ENCODE measurements around the gene SNRPA.
"Not testable (repeated sequence)": the region's sequence is repeated elsewhere in the genome, so short reads cannot be mapped to it uniquely, and the experiment has no call there.

DNA sequence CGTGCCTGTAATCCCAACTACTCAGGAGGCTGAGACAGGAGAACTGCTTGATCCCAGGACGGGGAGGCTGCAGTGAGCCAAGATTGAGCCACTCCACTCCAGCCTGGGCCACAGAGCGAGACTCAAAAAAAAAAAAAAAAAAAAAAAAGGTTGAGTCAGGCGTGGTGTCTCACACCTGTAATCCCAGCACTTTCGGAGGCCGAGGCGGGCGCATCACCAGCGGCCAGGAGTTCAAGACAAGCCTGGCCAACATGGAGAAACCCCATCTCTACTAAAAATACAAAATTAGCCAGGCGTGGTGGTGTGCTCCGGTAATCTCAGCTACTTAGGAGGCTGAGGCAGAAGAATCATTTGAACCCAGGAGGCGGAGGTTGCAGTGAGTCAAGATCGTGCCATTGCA is 15.4 kb downstream of the SNRPA start:
- not testable (repeated sequence) for TF ChIP-seq CTCF (IDR thresholded peaks at IDR 0.05 in 4 of 5, conservative IDR thresholded peaks at IDR 0.05 in 1 of 5); POLR2A (IDR thresholded peaks at IDR 0.05)

Measured in gastrocnemius medialis (tissue), 4 donors.